Measurements from ENCODE around the gene MET. TPM values are rescaled to one million over a fixed set of nuclear protein-coding genes. Genes with fewer than 3 reads are reported as not detected.

Gene MET
- total and polyA plus RNA-seq, 2 of the 8 experiments (the other 6 are each of a cell fraction or from before 2014, with no cell fraction given), result 3.5 to 12.9 TPM

GRCh38 chr7:116724560-116725231, 52.7 kb downstream of the MET start:
- no peak for TF ChIP-seq BCL11A (IDR thresholded peaks at IDR 0.05; ENCODE audit: low read depth in 2 of 2, low read length in 2 of 2)
- no peak for TF ChIP-seq TCF12 (IDR thresholded peaks at IDR 0.05; ENCODE audit: low read depth, low read length)
- TF ChIP-seq ASH2L (IDR thresholded peaks at IDR 0.05; ENCODE audit: low read length), result no peak
- TF ChIP-seq HDAC2 (IDR thresholded peaks at IDR 0.05; ENCODE audit: borderline replicate concordance in 1 of 2, low read depth in 2 of 2, low read length in 2 of 2), result no peak
- TF ChIP-seq NRF1 (IDR thresholded peaks at IDR 0.05; ENCODE audit: low read depth, low read length), result no peak
- no peak for TF ChIP-seq CBX5 (IDR thresholded peaks at IDR 0.05; ENCODE audit: low read depth, low read length)
- TF ChIP-seq TAF7 (optimal IDR thresholded peaks at IDR 0.05; ENCODE audit: borderline replicate concordance, low read depth, low read length), result no peak
- 92% methylated on average over 5 of the region's 5 CpGs; no CpG with 5 or more reads in 1 of the 2 experiments for WGBS, 2 experiments (ENCODE audit: extremely low coverage in 1 of 2, insufficient coverage in 1 of 2, insufficient read length in 1 of 2, insufficient replicate concordance in 2 of 2, low coverage in 1 of 2, low lambda C conversion rate in 2 of 2, missing lambda C conversion rate in 1 of 2)

More at GRCh38 chr7:116724560-116725231, 52.7 kb downstream of the MET start:
- H3K79me2 ChIP-seq (ENCODE audit: control insufficient read depth in 1 of 2, insufficient read depth in 2 of 2, low read length in 2 of 2), result no peaks in the 10 kb centered on the region
- CTCF ChIA-PET (ENCODE audit: partially characterized antibody), result interaction anchor here (0.6 to 1.0 kb wide), 2 partner anchors 10 to 16 kb away, joined by 3 to 4 read pairs; no protein-coding TSS in a partner anchor
- FAIRE-seq (no peak), DNase-seq (ENCODE audit: low read depth in 1 of 2, low spot score in 2 of 2) (no peak)
- H3K9me3 ChIP-seq (ENCODE audit: insufficient read depth in 2 of 2, low read depth in 1 of 2, low read length in 1 of 2), result no peaks in the 10 kb centered on the region
- POLR2A ChIA-PET (ENCODE audit: partially characterized antibody), result interaction anchor here (0.6 kb wide), 1 partner anchor 26 kb away, joined by 3 read pairs; no protein-coding TSS in a partner anchor
- no peak overlapping the region for H3K23ac ChIP-seq (ENCODE audit: insufficient read length)
- no peak overlapping the region for H3K4me2 ChIP-seq (ENCODE audit: insufficient read depth in 1 of 2, low read depth in 2 of 2, low read length in 2 of 2)
- H2AK5ac ChIP-seq (ENCODE audit: low read depth, low read length), result no peak overlapping the region; the same call in 1 of the 2 replicates
- H3K56ac ChIP-seq (replicated peaks; ENCODE audit: insufficient read length, low read depth, low read length), result no peak overlapping the region
- H3K27ac ChIP-seq (ENCODE audit: low read depth, low read length), result no peak overlapping the region
- H3K23me2 ChIP-seq (ENCODE audit: low read depth, low read length), result no peaks in the 10 kb centered on the region
- H3K4me1 ChIP-seq (replicated peaks in 1 of 4; ENCODE audit: control insufficient read depth in 3 of 4, insufficient read depth in 4 of 4, low read length in 3 of 4), result 0 out of 7 replicates have a peak, but pooled peaks cover 0 to 2% (median 0%) of the 10 kb centered on the region in 4 experiments
- no peak overlapping the region; the same call in 1 of the 2 replicates for H2BK12ac ChIP-seq (ENCODE audit: low read depth, low read length)
- no peaks in the 10 kb centered on the region for H3K27me3 ChIP-seq (replicated peaks in 1 of 4; ENCODE audit: control insufficient read depth in 3 of 4, extremely low read depth in 1 of 4, insufficient read depth in 3 of 4, low read length in 3 of 4)
- no peak overlapping the region for H2BK120ac ChIP-seq (replicated peaks; ENCODE audit: low read depth, low read length)
- H4K8ac ChIP-seq (ENCODE audit: extremely low read depth, insufficient read depth, low read length), result no peak overlapping the region
- H4K91ac ChIP-seq (replicated peaks; ENCODE audit: insufficient read length, low read length), result no peak overlapping the region
- H3K79me1 ChIP-seq (ENCODE audit: low read depth, low read length), result no peaks in the 10 kb centered on the region; the same call in 1 of the 2 replicates
- H3K4me3 ChIP-seq (ENCODE audit: extremely low read depth in 1 of 4, insufficient read depth in 2 of 4, low read depth in 3 of 4, low read length in 4 of 4), result no peak overlapping the region
- no peaks in the 10 kb centered on the region for H4K20me1 ChIP-seq (replicated peaks in 1 of 2; ENCODE audit: control insufficient read depth in 1 of 2, insufficient read depth in 2 of 2, low read length in 2 of 2)
- no peak overlapping the region for H2BK20ac ChIP-seq (ENCODE audit: low read length)
- no peak overlapping the region for H3K4ac ChIP-seq (replicated peaks; ENCODE audit: insufficient read length, low read depth, low read length)
- no peaks in the 10 kb centered on the region for H3K36me3 ChIP-seq (ENCODE audit: control insufficient read depth in 2 of 4, insufficient read depth in 4 of 4, low read length in 3 of 4)
- peak overlapping the region; percentile 7; the same call in 1 of the 2 replicates for H2BK5ac ChIP-seq (ENCODE audit: low read depth, low read length)
- H4K5ac ChIP-seq (ENCODE audit: insufficient read length, low read depth, low read length), result no peak overlapping the region
- peak overlapping the region; percentile 34; the same call in 1 of the 2 replicates for H2AFZ ChIP-seq (ENCODE audit: low read length)
- H3K18ac ChIP-seq (ENCODE audit: extremely low read depth, low read length), result peak overlapping the region; percentile 54
- H3K14ac ChIP-seq (ENCODE audit: insufficient read length), result no peak overlapping the region
- no peak overlapping the region for H2BK15ac ChIP-seq (ENCODE audit: low read length)
- H3K9ac ChIP-seq (replicated peaks in 1 of 4; ENCODE audit: extremely low read depth in 1 of 4, low read depth in 3 of 4, low read length in 3 of 4), result no peak overlapping the region
